K562 (cell line): Measurements from ENCODE around the gene FUNDC2. TPM values are rescaled to one million over a fixed set of nuclear protein-coding genes. Genes with fewer than 3 reads are reported as not detected.

Experiments
- ATAC-seq: fragments of 200-7000 bp; cut with Tn5 transposase; 3 replicates; pipeline ENCODE4 v1.9.1; 2020; ENCODE audit warnings: moderate library complexity
- BruUV-seq: library from RNA; stranded (reverse); fragments of 400-500 nt; replicated peaks from 2 replicates; lab custom pipeline; 2021; lab: Mats Ljungman, UMichigan
- CTCF ChIA-PET: fragments of 300-600 bp; formaldehyde crosslinking; extraction: SDS; loops from one replicate; lab custom pipeline; 2021; ENCODE audit warnings: low intra/inter-chr PET ratio; lab: Yijun Ruan, JAX
- POLR2A ChIA-PET: fragments of 300-600, 350-650 bp; sonication (Branson Sonifier 250); formaldehyde crosslinking; extraction: SDS; loops from one replicate; lab custom pipeline; 2021; ENCODE audit warnings: antibody characterized with exemption, inconsistent platforms; lab: Yijun Ruan, JAX
- DNase-seq, 4 experiments: peaks; one replicate each; pipeline versions ENCODE4 v3.0.0 to v3.0.0-alpha.2; 2011 to 2018; ENCODE audit warnings: low spot score in 3 of 4, mixed read lengths in 3 of 4; ENCODE audit errors: extremely low read depth in 1 of 4
- FAIRE-seq: peaks from 2 replicates; lab custom pipeline; 2011; peaks lifted over from hg19 to GRCh38; lab: Jason Lieb, UNC
- H2AFZ ChIP-seq: 2 replicates; pipeline ENCODE4 v1.6.0; 2011; ENCODE audit warnings: low read depth, low read length, control low read depth, inconsistent platforms
- H3K27ac ChIP-seq: fragments of 200-600 bp; 3 replicates; pipeline ENCODE4 v1.8.0; 2011; ENCODE audit warnings: low read depth, mild to moderate bottlenecking, control low read depth, inconsistent platforms, low read length, moderate library complexity, mixed read lengths; ENCODE audit errors: extremely low read depth
- H3K27me3 ChIP-seq, 2 experiments: fragments of 300-600 bp in 1 of 2; 2 replicates in 1 of 2; 3 replicates in 1 of 2; pipeline versions ENCODE4 v1.6.0 to v1.8.0; 2011; ENCODE audit warnings: inconsistent platforms in 2 of 2, low read length in 2 of 2, mild to moderate bottlenecking in 1 of 2, mixed read lengths in 1 of 2, moderate library complexity in 1 of 2; ENCODE audit not compliant: control insufficient read depth in 2 of 2, insufficient read depth in 2 of 2
- H3K36me3 ChIP-seq: fragments of 300-600 bp; 3 replicates; pipeline ENCODE4 v1.8.0; 2011; ENCODE audit warnings: mild to moderate bottlenecking, low read length, inconsistent platforms; ENCODE audit not compliant: control insufficient read depth, insufficient read depth
- H3K4me1 ChIP-seq, 2 experiments: fragments of 200-600 bp in 1 of 2; replicated peaks in 1 of 2; 2 replicates in 1 of 2; 3 replicates in 1 of 2; pipeline versions ENCODE4 v1.5.1 to v1.8.0; 2011; ENCODE audit warnings: inconsistent platforms in 2 of 2, low read length in 2 of 2, mild to moderate bottlenecking in 1 of 2, mixed read lengths in 1 of 2, moderate library complexity in 1 of 2; ENCODE audit not compliant: control insufficient read depth in 2 of 2, insufficient read depth in 2 of 2
- H3K4me2 ChIP-seq: 2 replicates; pipeline ENCODE4 v1.6.1; 2011; ENCODE audit warnings: low read length, control low read depth, inconsistent platforms, mixed read lengths; ENCODE audit not compliant: insufficient read depth
- H3K4me3 ChIP-seq: fragments of 200-600 bp; sonication (generic), shearing (Covaris generic); 2 replicates; pipeline ENCODE4 v1.5.1; 2016; ENCODE audit warnings: control low read depth, inconsistent platforms
- H3K79me2 ChIP-seq: fragments of 200-600 bp; 3 replicates; pipeline ENCODE4 v1.8.0; 2011; ENCODE audit warnings: low read length, inconsistent platforms; ENCODE audit not compliant: control insufficient read depth, insufficient read depth
- H3K9ac ChIP-seq, 2 experiments: 2 replicates each; pipeline versions ENCODE4 v1.6.0 to v1.6.1; 2011; ENCODE audit warnings: low read depth in 2 of 2, low read length in 2 of 2, control low read depth in 1 of 2, inconsistent platforms in 1 of 2, mild to moderate bottlenecking in 1 of 2, mixed read lengths in 1 of 2; ENCODE audit not compliant: insufficient read depth in 1 of 2
- H3K9me1 ChIP-seq: one replicate; pipeline ENCODE4 v1.6.0; 2011; ENCODE audit warnings: inconsistent platforms, mild to moderate bottlenecking, low read length, moderate library complexity; ENCODE audit not compliant: control insufficient read depth, insufficient read depth
- H3K9me3 ChIP-seq: replicated peaks from 2 replicates; pipeline ENCODE4 v1.5.1; 2011; ENCODE audit warnings: low read depth, low read length, inconsistent platforms; ENCODE audit not compliant: control insufficient read depth, insufficient read depth
- H4K20me1 ChIP-seq: replicated peaks from 2 replicates; pipeline ENCODE4 v1.6.1; 2011; ENCODE audit warnings: low read length, inconsistent platforms, mixed read lengths; ENCODE audit not compliant: control insufficient read depth, insufficient read depth
- ARID3A ChIP-seq: IDR thresholded peaks from 2 replicates; pipeline ENCODE4 v1.6.1; 2012; ENCODE audit warnings: low read depth, low read length, improper control_type of control experiment, borderline replicate concordance
- BACH1 ChIP-seq: fragments of 200-800 bp; sonication (Bioruptor generic); IDR thresholded peaks from 2 replicates; pipeline ENCODE4 v1.6.1; 2016; ENCODE audit warnings: missing genetic modification characterization, missing compliant biosample characterization
- CHD4 ChIP-seq: fragments of 200-600 bp; sonication (generic); IDR thresholded peaks from 3 replicates; pipeline ENCODE4 v1.6.1; 2012; ENCODE audit warnings: low read depth, mild to moderate bottlenecking, mixed read lengths, low read length, inconsistent platforms; ENCODE audit not compliant: insufficient read depth, insufficient replicate concordance, poor library complexity, severe bottlenecking
- DIDO1 ChIP-seq: fragments of 450-650 bp; IDR thresholded peaks from 2 replicates; pipeline ENCODE4 v1.6.1; 2016; ENCODE audit warnings: low read depth, missing biosample characterization, missing genetic modification characterization
- HNRNPK ChIP-seq: fragments of 200-400 bp; formaldehyde crosslinking; IDR thresholded peaks from one replicate; pipeline ENCODE4 v1.6.1; 2018; ENCODE audit warnings: mild to moderate bottlenecking, low read depth, low read length; ENCODE audit not compliant: poor library complexity, severe bottlenecking
- REST ChIP-seq, 2 experiments: fragments of 450-650 bp; formaldehyde crosslinking in 1 of 2; IDR thresholded peaks; 2 replicates each; pipeline versions ENCODE4 v1.4.0 to v1.6.1; 2014 to 2020; ENCODE audit warnings: mild to moderate bottlenecking in 2 of 2, borderline replicate concordance in 1 of 2, low read depth in 1 of 2
- ZNF277 ChIP-seq: fragments of 250-450 bp; sonication (Bioruptor Pico); IDR thresholded peaks from 2 replicates; pipeline ENCODE4 v1.8.0; 2022; ENCODE audit warnings: inconsistent platforms, mild to moderate bottlenecking, moderate library complexity, borderline replicate concordance
- ZNF551 ChIP-seq: fragments of 250-450 bp; sonication (Bioruptor Pico); IDR thresholded peaks from 2 replicates; pipeline ENCODE4 v1.5.0; 2021; ENCODE audit warnings: mild to moderate bottlenecking, moderate library complexity
- WGBS: fragments of 100-300 bp; shearing (Covaris generic); methylation state at CpG from one replicate; pipeline ENCODE4 v1.1.6; 2016; ENCODE audit warnings: low coverage, mixed read lengths; ENCODE audit not compliant: insufficient coverage; ENCODE audit errors: missing lambda C conversion rate; 5-methylcytosine and 5-hydroxymethylcytosine counted together
- in situ Hi-C: fragments of 300-500 bp; cut with MboI; formaldehyde crosslinking; loops from 4 replicates; pipeline ENCODE4 v1.15.0; 2018; ENCODE audit warnings: inconsistent platforms, mixed read lengths
- intact Hi-C: fragments of 100-400 bp; cut with micrococcal nuclease; formaldehyde crosslinking; loops from 2 replicates; pipeline ENCODE4 v1.14.2; 2022
- polyA plus RNA-seq, 8 experiments: library from polyadenylated mRNA; depleted of rRNA in 4 of 8; stranded (reverse) in 5 of 8; unstranded in 3 of 8; fragments of >200 nt; fragmentation: Nextera tagmentation in 2 of 8; fragmentation: Illumina TruSeq in 1 of 8; extraction: Ambion mirVana in 2 of 8; extraction: Trizol in 1 of 8; gene quantifications; 2 replicates each; pipeline versions ENCODE4 v1.2.1 to v1.2.3, GENCODE V29; 2011 to 2014; ENCODE audit warnings: inconsistent platforms in 1 of 8, missing spikeins in 1 of 8
- total RNA-seq, 7 experiments: library from RNA; depleted of rRNA in 6 of 7; stranded (reverse); fragments of >200 nt in 6 of 7; fragmentation: Illumina TruSeq in 2 of 7; extraction: Trizol in 2 of 7; gene quantifications; 2 replicates each; pipeline versions ENCODE4 v1.2.1 to v1.2.3, GENCODE V29; 2011 to 2021; ENCODE audit warnings: low replicate concordance in 1 of 7

Gene FUNDC2
- total and polyA plus RNA-seq, 9 of the 15 experiments (the other 6 are each of a cell fraction or from before 2014, with no cell fraction given) = 50.6 to 235 (median 123) TPM

- BruUV-seq = no TSS peak
- Histone ChIP-seq H3K27ac (no peak overlapping the region), H3K9me3 (no peaks in the 10 kb centered on the region), H3K4me1 (peaks cover 13% of the 10 kb centered on the region in 2 experiments), H3K36me3 (peaks cover 56% of the 10 kb centered on the region; the same call in 2 of the 3 replicates), H3K9ac (no peak overlapping the region), H3K4me2 (0 out of 2 replicates have a peak overlapping the region, but pooled peaks have one; percentile 21), H3K79me2 (no peaks in the 10 kb centered on the region), H3K4me3 (no peak overlapping the region), H3K9me1 (peaks cover 10% of the 10 kb centered on the region), H3K27me3 (no peaks in the 10 kb centered on the region), H2AFZ (no peak overlapping the region), H4K20me1 (no peaks in the 10 kb centered on the region)
- ChIA-PET CTCF (interaction anchor here (0.5 kb wide), 1 partner anchor 1368 kb away, joined by 3 read pairs; no protein-coding TSS in a partner anchor), POLR2A (interaction anchor here (1.0 kb wide), 1 partner anchor 10 kb away, joined by 3 read pairs; no protein-coding TSS in a partner anchor)
- ATAC-seq = peak; percentile 97
- 49% methylated on average over 9 of the region's 24 CpGs for WGBS
- in situ Hi-C loops (no loop called here), intact Hi-C loops (loop anchor here (2.0 kb wide), 1 partner anchor 106 kb away; no protein-coding TSS in a partner anchor)
- peak; percentile 85 for FAIRE-seq
- DNase-seq = peak; percentile 30 to 85 (median 46)
- TF ChIP-seq ARID3A = no peak
- TF ChIP-seq ZNF277 (CRISPR knock-in tag) = no peak
- TF ChIP-seq BACH1 = no peak
- no peak for TF ChIP-seq HNRNPK
- no peak for TF ChIP-seq DIDO1 (tag)
- TF ChIP-seq CHD4 = no peak
- no peak for TF ChIP-seq ZNF551 (CRISPR knock-in tag)
- TF ChIP-seq REST (IDR thresholded peaks at IDR 0.05; ENCODE audit: borderline replicate concordance) = peak; percentile 62
- no peak for TF ChIP-seq REST (CRISPR knock-in tag; IDR thresholded peaks at IDR 0.05; ENCODE audit: low read depth)
These were observed 59.7 kb downstream of the FUNDC2 start for GRCh38 chrX:155086202-155086840.
